Neural progenitor cell (in vitro differentiated cells): Measurements from ENCODE around the gene ATL1.

Experiments used
- EZH2 ChIP-seq: fragments of 200-600 bp; sonication (generic); IDR thresholded peaks from 2 replicates; pipeline ENCODE4 v1.6.1; 2017; ENCODE audit warnings: antibody characterized with exemption, mild to moderate bottlenecking, moderate library complexity
- TF ChIP-seq, protein P1 (sequence below): fragments of 200-600 bp; sonication (generic); IDR thresholded peaks from 2 replicates; pipeline ENCODE4 v1.5.1; 2017; ENCODE audit warnings: antibody characterized with exemption, mild to moderate bottlenecking

DNA sequence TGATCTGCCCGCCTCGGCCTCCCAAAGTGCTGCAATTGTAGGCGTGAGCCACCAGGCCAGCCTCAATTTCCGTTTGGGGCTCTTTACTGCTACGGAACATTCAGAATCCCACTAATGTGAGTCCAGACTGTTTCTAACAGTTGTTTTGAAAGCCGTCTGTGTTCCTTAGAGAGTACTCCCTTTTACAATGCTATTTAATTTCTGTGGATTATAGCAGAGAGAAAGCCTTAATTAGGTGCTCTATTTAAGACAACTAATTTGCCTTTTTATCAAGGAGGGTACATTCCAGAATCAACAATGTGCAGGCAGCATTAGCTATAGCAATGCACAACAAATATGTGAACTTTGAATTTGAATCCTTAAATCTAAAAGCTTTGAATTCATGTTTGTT is 110.9 kb downstream of the ATL1 start:
- TF ChIP-seq, protein P1, sequence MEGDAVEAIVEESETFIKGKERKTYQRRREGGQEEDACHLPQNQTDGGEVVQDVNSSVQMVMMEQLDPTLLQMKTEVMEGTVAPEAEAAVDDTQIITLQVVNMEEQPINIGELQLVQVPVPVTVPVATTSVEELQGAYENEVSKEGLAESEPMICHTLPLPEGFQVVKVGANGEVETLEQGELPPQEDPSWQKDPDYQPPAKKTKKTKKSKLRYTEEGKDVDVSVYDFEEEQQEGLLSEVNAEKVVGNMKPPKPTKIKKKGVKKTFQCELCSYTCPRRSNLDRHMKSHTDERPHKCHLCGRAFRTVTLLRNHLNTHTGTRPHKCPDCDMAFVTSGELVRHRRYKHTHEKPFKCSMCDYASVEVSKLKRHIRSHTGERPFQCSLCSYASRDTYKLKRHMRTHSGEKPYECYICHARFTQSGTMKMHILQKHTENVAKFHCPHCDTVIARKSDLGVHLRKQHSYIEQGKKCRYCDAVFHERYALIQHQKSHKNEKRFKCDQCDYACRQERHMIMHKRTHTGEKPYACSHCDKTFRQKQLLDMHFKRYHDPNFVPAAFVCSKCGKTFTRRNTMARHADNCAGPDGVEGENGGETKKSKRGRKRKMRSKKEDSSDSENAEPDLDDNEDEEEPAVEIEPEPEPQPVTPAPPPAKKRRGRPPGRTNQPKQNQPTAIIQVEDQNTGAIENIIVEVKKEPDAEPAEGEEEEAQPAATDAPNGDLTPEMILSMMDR: no peak
- TF ChIP-seq EZH2: no peak
